SU-DHL-6 (cell line): ENCODE data around the gene RNF126.

Experiments used
- CTCF ChIP-seq: fragments of 200-600 bp; sonication (generic); IDR thresholded peaks from one replicate; pipeline ENCODE4 v1.5.1; 2017; ENCODE audit warnings: antibody characterized with exemption, mild to moderate bottlenecking, low read length, moderate library complexity; ENCODE audit not compliant: insufficient read depth, poor library complexity, severe bottlenecking
- EZH2phosphoT487 ChIP-seq: fragments of 200-600 bp; sonication (generic), shearing (Covaris generic); conservative IDR thresholded peaks from 2 replicates; pipeline ENCODE4 v1.6.1; 2018; ENCODE audit warnings: mild to moderate bottlenecking, antibody characterized with exemption, low read length, moderate library complexity, mixed read lengths

- TF ChIP-seq CTCF: no peak
- TF ChIP-seq EZH2phosphoT487: no peak
These were observed 20.0 kb downstream of the RNF126 start for GRCh38 chr19:642767-643727.
